IPS-18a (cell line): ENCODE data around the gene RBM7.

Source experiments
- H3K27ac ChIP-seq: one replicate; pipeline ENCODE4 v1.5.1; 2013; ENCODE audit warnings: low read length
- H3K27me3 ChIP-seq: one replicate; pipeline ENCODE4 v1.6.1; 2013; ENCODE audit warnings: mild to moderate bottlenecking, low read length; ENCODE audit not compliant: control insufficient read depth, insufficient read depth
- H3K36me3 ChIP-seq: one replicate; pipeline ENCODE4 v1.6.1; 2013; ENCODE audit warnings: low read depth, low read length; ENCODE audit not compliant: control insufficient read depth
- H3K4me1 ChIP-seq: one replicate; pipeline ENCODE4 v1.6.1; 2013; ENCODE audit warnings: low read depth, low read length; ENCODE audit not compliant: control insufficient read depth
- H3K4me3 ChIP-seq: one replicate; pipeline ENCODE4 v1.5.1; 2013; ENCODE audit warnings: low read length
- H3K9ac ChIP-seq: one replicate; pipeline ENCODE4 v1.6.1; 2013; ENCODE audit warnings: mild to moderate bottlenecking, low read length, moderate library complexity
- H3K9me3 ChIP-seq: one replicate; pipeline ENCODE4 v1.6.1; 2013; ENCODE audit warnings: low read depth, low read length; ENCODE audit not compliant: control insufficient read depth

Gene RBM7

GRCh38 chr11:114375052-114375451 is 25.4 kb upstream of the RBM7 start:
- Histone ChIP-seq H3K9me3 (no peaks in the 10 kb centered on the region), H3K9ac (no peak overlapping the region), H3K4me1 (peaks cover 7% of the 10 kb centered on the region), H3K36me3 (no peaks in the 10 kb centered on the region), H3K27me3 (no peaks in the 10 kb centered on the region), H3K27ac (no peak overlapping the region), H3K4me3 (no peak overlapping the region)

GRCh38 chr11:114377612-114378267 is 22.7 kb upstream of the RBM7 start:
- no peak overlapping the region for H3K4me3 ChIP-seq
- peaks cover 7% of the 10 kb centered on the region for H3K4me1 ChIP-seq
- no peaks in the 10 kb centered on the region for H3K36me3 ChIP-seq
- no peak overlapping the region for H3K27ac ChIP-seq
- H3K9me3 ChIP-seq: no peaks in the 10 kb centered on the region
- H3K9ac ChIP-seq: no peak overlapping the region
- H3K27me3 ChIP-seq: no peaks in the 10 kb centered on the region

GRCh38 chr11:114379394-114380069 is 20.9 kb upstream of the RBM7 start:
- no peaks in the 10 kb centered on the region for H3K36me3 ChIP-seq
- H3K4me1 ChIP-seq: peaks cover 7% of the 10 kb centered on the region
- H3K27ac ChIP-seq: no peak overlapping the region
- no peak overlapping the region for H3K4me3 ChIP-seq
- H3K9me3 ChIP-seq: no peaks in the 10 kb centered on the region
- no peak overlapping the region for H3K9ac ChIP-seq
- no peaks in the 10 kb centered on the region for H3K27me3 ChIP-seq

GRCh38 chr11:114382509-114382908 is 18.0 kb upstream of the RBM7 start:
- Histone ChIP-seq H3K9me3 (no peaks in the 10 kb centered on the region), H3K4me1 (peaks cover 7% of the 10 kb centered on the region), H3K9ac (no peak overlapping the region), H3K36me3 (no peaks in the 10 kb centered on the region), H3K27ac (no peak overlapping the region), H3K27me3 (no peaks in the 10 kb centered on the region), H3K4me3 (no peak overlapping the region)

- no peaks in the 10 kb centered on the region for H3K36me3 ChIP-seq
- H3K27ac ChIP-seq: no peak overlapping the region
- no peaks in the 10 kb centered on the region for H3K4me1 ChIP-seq
- H3K27me3 ChIP-seq: no peaks in the 10 kb centered on the region
- H3K4me3 ChIP-seq: no peak overlapping the region
- no peaks in the 10 kb centered on the region for H3K9me3 ChIP-seq
- H3K9ac ChIP-seq: no peak overlapping the region
These were observed 16.0 kb upstream of the RBM7 start for GRCh38 chr11:114384487-114384886.

GRCh38 chr11:114386131-114386530 is 14.3 kb upstream of the RBM7 start:
- H3K9me3 ChIP-seq: no peaks in the 10 kb centered on the region
- no peaks in the 10 kb centered on the region for H3K4me1 ChIP-seq
- no peak overlapping the region for H3K4me3 ChIP-seq
- H3K27ac ChIP-seq: no peak overlapping the region
- no peaks in the 10 kb centered on the region for H3K27me3 ChIP-seq
- H3K9ac ChIP-seq: no peak overlapping the region
- H3K36me3 ChIP-seq: no peaks in the 10 kb centered on the region

- H3K4me1 ChIP-seq: no peaks in the 10 kb centered on the region
- no peak overlapping the region for H3K27ac ChIP-seq
- no peaks in the 10 kb centered on the region for H3K9me3 ChIP-seq
- H3K27me3 ChIP-seq: no peaks in the 10 kb centered on the region
- H3K4me3 ChIP-seq: no peak overlapping the region
- no peak overlapping the region for H3K9ac ChIP-seq
- no peaks in the 10 kb centered on the region for H3K36me3 ChIP-seq
These were observed 13.9 kb upstream of the RBM7 start for GRCh38 chr11:114386545-114386944.

- H3K27ac ChIP-seq: no peak overlapping the region
- H3K4me3 ChIP-seq: no peak overlapping the region
- H3K27me3 ChIP-seq: no peaks in the 10 kb centered on the region
- H3K9ac ChIP-seq: no peak overlapping the region
- H3K4me1 ChIP-seq: peaks cover 4% of the 10 kb centered on the region
- H3K36me3 ChIP-seq: no peaks in the 10 kb centered on the region
- no peaks in the 10 kb centered on the region for H3K9me3 ChIP-seq
These were observed 7.5 kb upstream of the RBM7 start for GRCh38 chr11:114392735-114393667.

GRCh38 chr11:114395736-114396135 is 4.7 kb upstream of the RBM7 start:
- H3K9ac ChIP-seq: no peak overlapping the region
- peaks cover 14% of the 10 kb centered on the region for H3K4me1 ChIP-seq
- H3K36me3 ChIP-seq: no peaks in the 10 kb centered on the region
- H3K27ac ChIP-seq: no peak overlapping the region
- H3K9me3 ChIP-seq: no peaks in the 10 kb centered on the region
- no peaks in the 10 kb centered on the region for H3K27me3 ChIP-seq
- no peak overlapping the region for H3K4me3 ChIP-seq

- no peak overlapping the region for H3K9ac ChIP-seq
- no peaks in the 10 kb centered on the region for H3K9me3 ChIP-seq
- H3K4me1 ChIP-seq: peaks cover 14% of the 10 kb centered on the region
- H3K27ac ChIP-seq: no peak overlapping the region
- H3K27me3 ChIP-seq: no peaks in the 10 kb centered on the region
- H3K4me3 ChIP-seq: no peak overlapping the region
- no peaks in the 10 kb centered on the region for H3K36me3 ChIP-seq
These were observed 3.5 kb upstream of the RBM7 start for GRCh38 chr11:114396916-114397315.

- Histone ChIP-seq H3K4me1 (peaks cover 14% of the 10 kb centered on the region), H3K9ac (no peak overlapping the region), H3K27ac (no peak overlapping the region), H3K27me3 (no peaks in the 10 kb centered on the region), H3K9me3 (no peaks in the 10 kb centered on the region), H3K36me3 (no peaks in the 10 kb centered on the region), H3K4me3 (no peak overlapping the region)
These were observed 3.0 kb upstream of the RBM7 start for GRCh38 chr11:114397349-114397982.
